HG03565 (cell line): ENCODE measurements around the gene PFDN4.

Source experiments
- ATAC-seq: cut with Tn5 transposase; IDR thresholded peaks from one replicate; pipeline ENCODE4 v1.9.1; 2021; ENCODE audit warnings: mild to moderate bottlenecking, moderate library complexity; ENCODE audit not compliant: unreplicated experiment

Gene PFDN4

GRCh38 chr20:54200487-54201267, 7.2 kb upstream of the PFDN4 start:
- ATAC-seq: no peak

GRCh38 chr20:54201268-54201846, 6.5 kb upstream of the PFDN4 start:
- no peak for ATAC-seq

GRCh38 chr20:54203281-54203680, 4.6 kb upstream of the PFDN4 start:
- no peak for ATAC-seq

- no peak for ATAC-seq
These were observed 3.8 kb upstream of the PFDN4 start for GRCh38 chr20:54204063-54204462.

- ATAC-seq: no peak
These were observed 3.4 kb upstream of the PFDN4 start for GRCh38 chr20:54204481-54204880.

GRCh38 chr20:54205450-54205849, 2.4 kb upstream of the PFDN4 start:
- ATAC-seq: no peak

GRCh38 chr20:54207053-54207742, 689 bp upstream of the PFDN4 start:
- ATAC-seq: no peak

GRCh38 chr20:54208548-54209176, 775 bp downstream of the PFDN4 start:
- ATAC-seq: no peak

- no peak for ATAC-seq
These were observed 1.4 kb downstream of the PFDN4 start for GRCh38 chr20:54209216-54209813.

- ATAC-seq: no peak
These were observed 4.3 kb downstream of the PFDN4 start for GRCh38 chr20:54212226-54212625.

GRCh38 chr20:54212871-54213270, 5.0 kb downstream of the PFDN4 start:
- ATAC-seq: no peak

GRCh38 chr20:54214566-54214965, 6.7 kb downstream of the PFDN4 start:
- ATAC-seq: no peak

- ATAC-seq: no peak
These were observed 7.4 kb downstream of the PFDN4 start for GRCh38 chr20:54215157-54215789.

GRCh38 chr20:54217762-54218161, 9.9 kb downstream of the PFDN4 start:
- ATAC-seq: no peak

- ATAC-seq: no peak
These were observed 10.6 kb downstream of the PFDN4 start for GRCh38 chr20:54218470-54218869.

GRCh38 chr20:54219751-54220426, 12.0 kb downstream of the PFDN4 start:
- no peak for ATAC-seq

- ATAC-seq: no peak
These were observed 12.8 kb downstream of the PFDN4 start for GRCh38 chr20:54220722-54221121.

- ATAC-seq: peak; percentile 67
These were observed 13.5 kb downstream of the PFDN4 start for GRCh38 chr20:54221353-54221752.

- ATAC-seq: no peak
These were observed 14.4 kb downstream of the PFDN4 start for GRCh38 chr20:54221996-54222890.
